Suppressor macrophage treated with lipopolysaccharide for 1 hour (primary cell): ENCODE results near the gene KDM3B.

ENCODE experiments used
- DNase-seq, 3 donors: peaks; one replicate each; pipeline ENCODE4 v3.0.0-alpha.2; 2020 to 2022

KDM3B gene

DNA sequence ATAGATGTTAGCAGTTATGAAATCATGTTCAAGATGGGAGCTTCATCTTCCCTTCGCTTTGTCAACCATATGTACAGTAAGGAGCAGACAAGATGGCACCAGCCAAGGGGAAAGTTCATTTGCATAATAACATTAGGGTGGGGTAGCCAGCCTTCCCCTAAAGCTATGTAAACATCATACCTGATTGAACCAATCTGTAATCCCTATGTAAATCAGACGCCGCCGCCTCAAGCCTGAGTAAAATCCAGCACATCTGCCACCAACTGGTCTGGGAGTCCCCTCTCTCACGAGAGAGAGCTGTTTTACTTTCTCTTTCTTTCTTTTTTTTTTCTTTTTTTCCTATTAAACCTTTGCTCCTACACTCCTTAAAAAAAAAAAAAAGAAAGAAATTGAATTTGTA, 55.5 kb downstream of the KDM3B start:
- DNase-seq, result peak in 1 of 3 donors; percentile 12

DNA sequence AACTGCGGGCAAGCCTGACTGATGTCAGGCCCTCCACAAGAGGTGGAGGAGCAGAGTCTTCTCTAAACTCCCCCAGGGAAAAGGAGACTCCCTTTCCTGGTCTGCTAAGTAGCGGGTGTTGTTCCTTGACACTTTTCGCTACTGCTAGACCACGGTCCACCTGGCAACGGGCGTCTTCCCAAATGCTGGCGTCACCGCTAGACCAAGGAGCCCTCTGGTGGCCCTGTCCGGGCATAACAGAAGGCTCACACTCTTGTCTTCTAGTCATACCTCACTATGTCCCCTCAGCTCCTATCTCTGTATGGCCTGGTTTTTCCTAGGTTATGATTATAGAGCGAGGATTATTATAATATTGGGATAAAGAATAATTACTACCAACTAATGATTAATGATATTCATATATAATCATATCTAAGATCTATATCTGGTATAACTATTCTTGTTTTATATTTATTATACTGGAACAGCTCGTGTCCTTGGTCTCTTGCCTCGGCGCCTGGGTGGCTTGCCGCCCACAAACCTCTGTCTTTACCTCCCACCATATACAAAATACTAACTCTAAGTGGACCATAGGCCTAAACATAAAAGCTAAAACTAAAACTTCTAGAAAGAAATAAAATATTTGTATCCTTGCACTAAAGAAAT, 58.6 kb downstream of the KDM3B start:
- DNase-seq, result peak; percentile 13 to 33 (median 32)

DNA sequence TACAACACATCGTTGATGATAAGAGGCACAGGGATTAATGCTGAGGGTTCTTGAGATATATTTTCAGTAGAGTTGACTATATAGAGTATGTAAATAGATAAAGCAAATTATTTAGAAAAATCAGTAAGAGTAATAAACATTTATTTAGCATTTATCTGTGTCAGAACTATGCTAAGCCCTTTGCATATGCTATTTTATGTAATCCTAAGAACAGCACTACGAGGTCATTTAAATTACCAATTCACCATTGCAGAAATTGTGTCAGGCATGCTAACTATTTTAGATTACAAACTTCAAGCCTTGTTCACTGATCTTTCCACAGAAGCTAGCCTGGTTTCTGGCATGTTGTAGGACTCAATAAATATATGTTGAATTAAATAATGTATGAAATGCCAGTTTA, 66.0 kb downstream of the KDM3B start:
- DNase-seq, result no peak

- no peak for DNase-seq
These were observed 72.6 kb downstream of the KDM3B start for GRCh38 chr5:138425079-138425478.

DNA sequence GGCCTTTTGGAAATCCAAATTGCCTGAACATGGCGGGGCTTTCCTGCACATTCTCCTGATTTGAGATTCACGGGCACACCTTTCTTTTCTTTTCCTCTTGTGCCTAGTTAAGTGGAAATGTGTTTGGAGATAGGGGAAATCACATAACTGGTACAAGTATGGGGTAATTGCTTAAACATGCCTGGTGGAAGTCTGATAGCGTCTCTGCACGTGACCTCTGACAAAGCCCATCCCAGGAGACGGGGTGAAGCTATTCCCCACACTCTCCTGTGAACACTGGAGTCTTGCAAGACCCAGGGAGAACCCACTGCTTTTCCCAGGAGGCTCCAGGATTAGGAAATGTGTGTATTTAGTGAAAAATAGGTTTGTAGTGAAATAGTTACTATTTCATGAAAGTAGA, 83.5 kb downstream of the KDM3B start:
- peak in 1 of 3 donors; percentile 6 for DNase-seq

DNA sequence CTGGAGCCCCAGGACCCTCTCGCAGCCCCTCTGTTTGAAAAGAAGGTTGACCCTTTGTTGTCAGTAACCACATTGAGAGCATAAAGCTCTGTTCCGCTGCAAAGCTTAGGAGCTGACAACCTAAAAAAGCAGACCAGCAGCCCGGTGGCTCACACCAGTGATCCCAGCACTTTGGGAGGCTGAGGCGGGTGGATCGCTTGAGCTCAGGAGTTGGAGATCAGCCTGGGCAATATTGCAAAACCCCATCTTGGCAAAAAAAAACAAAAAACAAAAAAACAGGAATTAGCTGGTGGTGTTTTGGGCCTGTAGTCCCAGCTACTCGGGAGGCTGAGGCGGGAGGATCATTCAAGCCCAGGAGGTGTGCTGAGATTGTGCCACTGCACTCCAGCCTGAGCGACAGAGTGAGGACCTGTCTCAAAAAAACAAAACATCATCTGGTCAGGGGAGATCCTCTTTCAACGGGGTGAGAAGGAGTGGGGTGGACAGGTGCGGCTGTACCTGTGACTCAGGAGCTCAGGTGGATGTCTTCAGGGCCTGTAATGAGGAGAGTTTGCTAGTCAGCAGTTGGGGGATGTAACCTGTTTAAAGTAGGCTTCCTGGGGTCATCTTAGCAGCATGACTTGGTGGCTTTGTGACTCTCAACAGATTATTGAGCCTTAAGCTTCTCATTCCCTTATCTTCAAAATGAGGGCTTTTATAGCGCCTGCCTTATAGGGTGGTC, 85.7 kb downstream of the KDM3B start:
- DNase-seq, result no peak

DNA sequence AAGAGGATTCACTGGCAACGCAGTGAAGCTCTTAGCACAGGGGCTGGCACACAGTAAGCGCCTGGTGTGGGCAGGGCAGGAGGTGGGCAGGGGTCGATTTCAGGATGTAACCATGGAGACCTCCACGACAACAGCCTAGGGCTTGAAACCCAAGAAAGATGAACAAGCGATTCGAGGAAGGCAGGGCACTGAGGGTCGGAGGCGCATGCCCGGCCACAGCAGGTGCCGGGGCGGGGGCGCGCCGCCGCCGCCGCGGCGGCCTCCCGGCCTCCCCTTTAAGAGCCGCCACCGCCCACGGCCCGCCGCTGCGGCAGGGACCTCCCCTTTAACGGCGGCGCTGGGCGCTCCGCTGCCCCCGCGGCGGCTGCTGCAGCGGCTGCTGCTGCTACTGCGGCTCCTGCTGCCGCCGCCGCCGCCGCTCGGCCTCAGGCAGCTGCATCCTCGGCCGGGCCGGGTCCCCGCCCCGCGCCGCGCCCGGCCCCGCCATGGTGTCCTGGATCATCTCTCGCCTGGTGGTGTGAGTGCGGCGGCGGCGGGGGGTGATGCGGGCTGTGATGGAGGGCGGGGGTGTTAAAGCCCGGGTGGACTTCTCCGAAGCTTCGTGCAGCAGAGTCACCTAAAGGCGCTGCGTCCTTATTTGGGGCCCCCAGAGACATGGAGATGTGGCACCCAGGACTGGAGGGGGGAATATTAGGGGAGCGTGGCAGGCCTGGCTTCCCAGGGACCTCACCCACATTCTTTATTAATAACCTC, 86.4 kb downstream of the KDM3B start, which contains the start of gene REEP2:
TSS of gene REEP2 (plus strand) at position 334 of the 753 bp plus-strand sequence. CDS start at position 486, 152 bp downstream.
- DNase-seq, result peak; percentile 68 to 87 (median 74)

GRCh38 chr5:138439477-138440158, 87.1 kb downstream of the KDM3B start:
- peak in 1 of 3 donors; percentile 12 for DNase-seq

DNA sequence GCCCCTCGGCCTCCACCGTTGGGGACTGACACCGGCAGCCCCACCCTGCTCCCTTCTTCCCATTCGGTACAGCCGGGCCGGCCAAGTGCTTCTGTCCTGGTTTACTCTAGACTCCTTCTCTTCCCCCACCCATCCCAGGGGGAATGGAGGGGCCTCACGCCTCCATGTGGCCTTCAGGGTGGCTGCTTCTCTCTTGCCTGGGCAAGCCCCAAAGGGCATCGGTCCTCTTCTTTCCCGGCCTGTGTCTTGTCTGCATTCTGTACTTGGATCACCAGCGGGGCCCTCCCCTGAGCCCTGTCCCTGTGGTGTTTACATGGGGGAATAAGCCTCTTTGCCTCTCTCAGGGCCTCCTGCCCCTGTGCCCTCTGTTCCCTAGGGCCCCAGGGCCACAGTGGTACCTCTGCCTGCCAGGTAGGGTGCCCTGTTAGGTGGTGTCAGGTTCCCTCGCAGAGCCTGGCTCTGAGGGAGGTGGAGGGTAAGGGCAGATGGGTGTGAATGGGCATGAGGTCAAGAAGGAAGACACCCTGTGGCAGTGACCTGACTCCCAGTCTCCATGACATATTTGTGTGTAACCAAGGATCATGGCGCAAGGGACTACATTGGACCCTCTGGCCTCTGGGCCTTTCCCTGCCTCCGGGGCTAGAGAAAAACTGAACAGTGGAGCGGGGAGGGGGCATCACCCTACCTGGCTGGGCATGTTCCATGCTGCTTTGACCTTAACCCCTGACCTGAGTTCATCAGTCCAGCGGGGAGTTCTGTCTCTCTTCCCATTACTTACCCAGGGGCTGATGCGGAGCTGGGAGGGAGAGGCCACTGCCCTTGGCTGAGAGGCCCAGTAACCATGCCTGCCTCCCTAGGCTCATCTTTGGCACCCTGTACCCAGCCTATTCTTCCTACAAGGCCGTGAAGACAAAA, 87.9 kb downstream of the KDM3B start:
- no peak for DNase-seq

GRCh38 chr5:138441221-138441620, 88.7 kb downstream of the KDM3B start:
- no peak for DNase-seq

- no peak for DNase-seq
These were observed 91.7 kb downstream of the KDM3B start for GRCh38 chr5:138444078-138444773.

DNA sequence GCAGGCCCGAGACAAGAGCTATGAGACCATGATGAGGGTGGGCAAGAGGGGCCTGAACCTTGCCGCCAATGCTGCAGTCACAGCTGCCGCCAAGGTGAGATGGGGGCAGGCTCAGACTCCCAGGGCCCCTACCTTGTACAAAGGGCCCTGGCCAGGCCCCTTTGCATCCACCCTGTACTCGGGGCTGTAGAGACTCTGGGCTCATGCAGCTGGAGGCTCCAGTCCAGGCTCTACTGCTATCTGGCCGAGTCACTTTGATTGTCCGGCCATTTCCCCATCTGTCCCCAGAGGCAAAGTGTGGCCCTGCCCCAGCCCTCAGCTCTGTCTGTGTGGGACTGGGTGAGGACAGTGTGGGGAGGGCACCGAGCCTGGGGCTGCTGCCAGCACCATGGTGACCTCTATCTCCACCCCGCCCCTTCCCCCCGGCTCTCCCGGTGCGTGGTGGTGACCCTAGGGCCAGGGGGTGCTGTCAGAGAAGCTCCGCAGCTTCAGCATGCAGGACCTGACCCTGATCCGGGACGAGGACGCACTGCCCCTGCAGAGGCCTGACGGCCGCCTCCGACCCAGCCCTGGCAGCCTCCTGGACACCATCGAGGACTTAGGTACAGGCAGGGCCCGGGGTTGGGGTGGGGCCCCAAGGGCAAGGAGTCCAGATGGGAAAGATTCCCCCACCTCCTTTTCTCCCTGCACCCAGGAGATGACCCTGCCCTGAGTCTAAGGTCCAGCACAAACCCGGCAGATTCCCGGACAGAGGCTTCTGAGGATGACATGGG, 92.5 kb downstream of the KDM3B start:
- no peak for DNase-seq

DNA sequence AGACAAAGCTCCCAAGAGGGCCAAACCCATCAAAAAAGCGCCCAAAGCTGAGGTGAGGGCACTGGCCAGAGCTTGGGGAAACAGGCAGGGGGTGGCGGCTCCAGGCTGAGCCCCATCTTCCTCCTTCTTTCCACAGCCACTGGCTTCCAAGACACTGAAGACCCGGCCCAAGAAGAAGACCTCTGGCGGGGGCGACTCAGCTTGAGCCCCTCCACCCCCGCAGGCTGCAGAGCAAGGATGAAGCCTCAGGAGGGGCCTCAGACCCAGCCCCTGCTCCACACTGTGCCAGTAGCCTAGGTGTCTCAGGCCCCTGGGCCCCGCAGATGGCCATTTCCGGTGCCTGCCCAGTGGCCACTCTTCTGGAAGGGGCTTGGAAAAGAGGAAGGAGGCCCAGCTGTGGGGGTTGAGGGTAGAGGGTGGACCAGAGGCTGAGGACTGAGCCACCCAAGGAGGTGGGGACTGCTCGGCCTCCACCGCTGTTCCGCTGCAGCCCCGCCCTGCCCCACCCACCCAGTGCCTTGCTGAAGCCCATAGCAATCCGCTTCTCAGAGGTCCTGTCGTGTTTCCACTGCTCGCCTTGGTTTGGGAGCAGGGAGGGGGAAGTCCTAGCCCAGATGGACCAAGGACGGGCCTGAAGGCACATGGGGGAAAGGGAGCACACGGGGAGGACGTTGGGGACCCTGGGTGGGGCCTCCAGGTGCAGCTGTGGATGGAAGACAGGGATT, 93.2 kb downstream of the KDM3B start:
- DNase-seq, result no peak

GRCh38 chr5:138448070-138448469, 95.6 kb downstream of the KDM3B start:
- DNase-seq, result no peak

DNA sequence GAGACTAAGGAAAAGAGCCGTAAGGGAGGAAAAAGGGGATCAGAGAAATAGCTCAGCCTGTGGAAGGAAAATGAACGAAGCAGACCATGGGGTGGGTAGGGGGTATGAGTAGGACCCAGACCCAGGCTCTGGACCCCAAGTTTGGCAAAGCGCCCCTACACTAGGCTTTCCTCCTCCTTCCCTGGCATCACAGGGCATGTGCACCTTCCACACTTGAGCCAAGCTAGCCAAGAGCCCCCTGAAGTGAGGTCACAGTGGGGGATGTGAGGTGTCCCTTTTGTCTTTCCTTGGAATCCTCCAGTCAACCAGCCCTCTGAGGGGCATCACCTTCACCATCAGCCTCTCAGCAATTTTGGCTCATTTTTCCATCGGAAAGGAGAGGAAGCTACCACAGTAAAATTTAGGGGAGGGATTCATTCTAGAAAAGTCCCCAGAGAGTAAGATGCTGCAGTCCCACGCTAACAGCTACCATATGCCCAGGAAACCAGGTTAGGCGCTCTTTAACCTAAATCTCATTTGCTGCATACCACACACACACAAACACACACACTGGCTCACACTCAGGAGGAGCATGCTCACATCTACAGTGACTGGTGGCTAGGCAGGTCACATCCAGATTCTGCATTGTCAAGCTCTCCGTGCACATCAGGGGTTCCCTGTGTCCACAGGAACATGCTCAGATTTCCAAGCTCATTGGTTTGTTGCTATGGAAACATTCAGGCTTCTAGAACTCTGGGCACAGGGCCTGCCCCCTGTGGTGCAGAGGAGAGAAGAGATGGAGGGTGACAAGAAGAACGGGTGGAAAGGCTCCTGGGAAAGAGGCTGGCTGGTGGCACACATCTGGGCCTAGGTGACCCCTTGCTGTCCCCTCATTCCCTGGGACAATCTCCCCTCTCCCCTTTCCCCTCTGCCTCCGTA, 96.3 kb downstream of the KDM3B start:
- no peak for DNase-seq

GRCh38 chr5:138449501-138450239, 97.2 kb downstream of the KDM3B start:
- DNase-seq, result peak; percentile 91 to 96 (median 96)

GRCh38 chr5:138450971-138451370, 98.5 kb downstream of the KDM3B start:
- no peak for DNase-seq

GRCh38 chr5:138452720-138453119, 100.2 kb downstream of the KDM3B start:
- no peak for DNase-seq
